ENCODE results near the gene XNDC1N. TPM values are rescaled to one million over a fixed set of nuclear protein-coding genes. Genes with fewer than 3 reads are reported as not detected.
A peak's percentile ranks its signal among the peaks of the same experiment; 100 is the strongest.
"Not testable (repeated sequence)": the region's sequence is repeated elsewhere in the genome, so short reads cannot be mapped to it uniquely, and the experiment has no call there.

The XNDC1N gene
- total and polyA plus RNA-seq, 2 of the 13 experiments (the other 11 are each of a cell fraction or from before 2014, with no cell fraction given), result 3.4 to 7.5 TPM

GRCh38 chr11:71888335-71889010, 39.9 kb downstream of the XNDC1N start (continued):
- 0 out of 2 replicates have a peak, but pooled peaks have one; percentile 64 for TF ChIP-seq ZNF34 (CRISPR knock-in tag; IDR thresholded peaks at IDR 0.05; ENCODE audit: borderline replicate concordance)
- TF ChIP-seq HOXA3 (CRISPR knock-in tag; IDR thresholded peaks at IDR 0.05), result peak; percentile 70
- TF ChIP-seq KAT8 (CRISPR knock-in tag; IDR thresholded peaks at IDR 0.05), result peak; percentile 45
- peak; percentile 59; the same call in 1 of the 2 replicates for TF ChIP-seq DMAP1 (CRISPR knock-in tag; IDR thresholded peaks at IDR 0.05)
- TF ChIP-seq, protein P1, sequence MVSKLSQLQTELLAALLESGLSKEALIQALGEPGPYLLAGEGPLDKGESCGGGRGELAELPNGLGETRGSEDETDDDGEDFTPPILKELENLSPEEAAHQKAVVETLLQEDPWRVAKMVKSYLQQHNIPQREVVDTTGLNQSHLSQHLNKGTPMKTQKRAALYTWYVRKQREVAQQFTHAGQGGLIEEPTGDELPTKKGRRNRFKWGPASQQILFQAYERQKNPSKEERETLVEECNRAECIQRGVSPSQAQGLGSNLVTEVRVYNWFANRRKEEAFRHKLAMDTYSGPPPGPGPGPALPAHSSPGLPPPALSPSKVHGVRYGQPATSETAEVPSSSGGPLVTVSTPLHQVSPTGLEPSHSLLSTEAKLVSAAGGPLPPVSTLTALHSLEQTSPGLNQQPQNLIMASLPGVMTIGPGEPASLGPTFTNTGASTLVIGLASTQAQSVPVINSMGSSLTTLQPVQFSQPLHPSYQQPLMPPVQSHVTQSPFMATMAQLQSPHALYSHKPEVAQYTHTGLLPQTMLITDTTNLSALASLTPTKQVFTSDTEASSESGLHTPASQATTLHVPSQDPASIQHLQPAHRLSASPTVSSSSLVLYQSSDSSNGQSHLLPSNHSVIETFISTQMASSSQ (IDR thresholded peaks at IDR 0.05; ENCODE audit: low read depth), result peak; percentile 68; the same call in 1 of the 2 replicates
- TF ChIP-seq, protein P1 (CRISPR knock-in tag; IDR thresholded peaks at IDR 0.05; ENCODE audit: borderline replicate concordance), result peak; percentile 59; the same call in 1 of the 2 replicates
- TF ChIP-seq ISL2 (CRISPR knock-in tag; IDR thresholded peaks at IDR 0.05), result peak; percentile 50
- peak; percentile 54 for TF ChIP-seq NCOA2 (CRISPR knock-in tag; IDR thresholded peaks at IDR 0.05)
- TF ChIP-seq NR2F6 (IDR thresholded peaks at IDR 0.05), result peak; percentile 19; the same call in 1 of the 2 replicates
- TF ChIP-seq NR2F6 (CRISPR knock-in tag; IDR thresholded peaks at IDR 0.05), result not testable (repeated sequence)
- TF ChIP-seq ZNF687 (CRISPR knock-in tag; IDR thresholded peaks at IDR 0.05), result peak; percentile 38; the same call in 1 of the 2 replicates
- 0 out of 2 replicates have a peak, but pooled peaks have one; percentile 26 for TF ChIP-seq BORCS8-MEF2B (CRISPR knock-in tag; IDR thresholded peaks at IDR 0.05)
- TF ChIP-seq HDAC2 (CRISPR knock-in tag; IDR thresholded peaks at IDR 0.05), result peak; percentile 30; the same call in 1 of the 2 replicates
- TF ChIP-seq, protein P2, sequence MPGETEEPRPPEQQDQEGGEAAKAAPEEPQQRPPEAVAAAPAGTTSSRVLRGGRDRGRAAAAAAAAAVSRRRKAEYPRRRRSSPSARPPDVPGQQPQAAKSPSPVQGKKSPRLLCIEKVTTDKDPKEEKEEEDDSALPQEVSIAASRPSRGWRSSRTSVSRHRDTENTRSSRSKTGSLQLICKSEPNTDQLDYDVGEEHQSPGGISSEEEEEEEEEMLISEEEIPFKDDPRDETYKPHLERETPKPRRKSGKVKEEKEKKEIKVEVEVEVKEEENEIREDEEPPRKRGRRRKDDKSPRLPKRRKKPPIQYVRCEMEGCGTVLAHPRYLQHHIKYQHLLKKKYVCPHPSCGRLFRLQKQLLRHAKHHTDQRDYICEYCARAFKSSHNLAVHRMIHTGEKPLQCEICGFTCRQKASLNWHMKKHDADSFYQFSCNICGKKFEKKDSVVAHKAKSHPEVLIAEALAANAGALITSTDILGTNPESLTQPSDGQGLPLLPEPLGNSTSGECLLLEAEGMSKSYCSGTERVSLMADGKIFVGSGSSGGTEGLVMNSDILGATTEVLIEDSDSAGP (CRISPR knock-in tag; IDR thresholded peaks at IDR 0.05; ENCODE audit: borderline replicate concordance), result peak; percentile 65; the same call in 1 of the 2 replicates
- peak; percentile 91 for TF ChIP-seq KDM6A (CRISPR knock-in tag; IDR thresholded peaks at IDR 0.05; ENCODE audit: low read depth)
- TF ChIP-seq SALL1 (CRISPR knock-in tag; IDR thresholded peaks at IDR 0.05), result peak; percentile 33
- 0 out of 2 replicates have a peak, but pooled peaks have one; percentile 8 for TF ChIP-seq ZNF281 (CRISPR knock-in tag; IDR thresholded peaks at IDR 0.05; ENCODE audit: borderline replicate concordance)
